Astrocyte of the spinal cord (primary cell): ENCODE results near the gene BDKRB2.

Experiments used
- DNase-seq: peaks from one replicate; pipeline ENCODE4 v3.0.0; 2011; ENCODE audit warnings: low read depth, low spot score
- H3K4me3 ChIP-seq: 2 replicates; pipeline ENCODE4 v1.5.1; 2011; ENCODE audit warnings: low read depth, mild to moderate bottlenecking, low read length, moderate library complexity
- CTCF ChIP-seq: IDR thresholded peaks from 2 replicates; pipeline ENCODE4 v1.5.1; 2012; ENCODE audit warnings: low read depth, mild to moderate bottlenecking, low read length, inconsistent platforms
- in situ Hi-C: cut with HindIII; loops from 2 replicates; pipeline ENCODE4 v1.10.0; 2017; ENCODE audit warnings: low sequenced_read_pairs

The BDKRB2 gene

GRCh38 chr14:96187216-96188031 lies 17.2 kb upstream of the BDKRB2 start:
- TF ChIP-seq CTCF = no peak
- in situ Hi-C loops = no loop called here
- no peak for DNase-seq
- no peak overlapping the region for H3K4me3 ChIP-seq

GRCh38 chr14:96189281-96189711 lies 15.3 kb upstream of the BDKRB2 start:
- DNase-seq = no peak
- in situ Hi-C loops = no loop called here
- TF ChIP-seq CTCF = no peak
- no peak overlapping the region for H3K4me3 ChIP-seq

GRCh38 chr14:96191353-96191752 lies 13.3 kb upstream of the BDKRB2 start:
- no peak for TF ChIP-seq CTCF
- DNase-seq = no peak
- in situ Hi-C loops = no loop called here
- no peak overlapping the region for H3K4me3 ChIP-seq

- H3K4me3 ChIP-seq = no peak overlapping the region
- no peak for TF ChIP-seq CTCF
- in situ Hi-C loops = no loop called here
These were observed 12.7 kb upstream of the BDKRB2 start for GRCh38 chr14:96191841-96192462.

GRCh38 chr14:96192975-96193805 lies 11.4 kb upstream of the BDKRB2 start:
- no peak overlapping the region for H3K4me3 ChIP-seq
- DNase-seq = no peak
- in situ Hi-C loops = no loop called here
- no peak for TF ChIP-seq CTCF

More at GRCh38 chr14:96191841-96192462, 12.7 kb upstream of the BDKRB2 start:
- no peak for DNase-seq

- no peak for TF ChIP-seq CTCF
These were observed 10.4 kb upstream of the BDKRB2 start for GRCh38 chr14:96194262-96194656.

More at GRCh38 chr14:96194262-96194656, 10.4 kb upstream of the BDKRB2 start:
- H3K4me3 ChIP-seq = no peak overlapping the region
- in situ Hi-C loops = no loop called here
- DNase-seq = no peak
